Erythroblast (primary cell): ENCODE measurements around the gene SLC12A9.
"Not testable (repeated sequence)": the region's sequence is repeated elsewhere in the genome, so short reads cannot be mapped to it uniquely, and the experiment has no call there.

ENCODE experiments used
- DNase-seq, 2 experiments: peaks; one replicate each; lab custom pipeline; 2025; lab: John Stamatoyannopoulos, UW
- GATA1 ChIP-seq: IDR thresholded peaks from 2 replicates; pipeline ENCODE4 v1.6.1; 2011; ENCODE audit warnings: low read depth, mild to moderate bottlenecking, control low read depth, low read length, moderate library complexity
- POLR2A ChIP-seq: IDR thresholded peaks from 2 replicates; pipeline ENCODE4 v1.6.1; 2011; ENCODE audit warnings: mild to moderate bottlenecking, low read length

Gene SLC12A9

GRCh38 chr7:100895956-100896731 lies 43.6 kb downstream of the SLC12A9 start:
- DNase-seq = peak; percentile 81

GRCh38 chr7:100896732-100897608 lies 44.5 kb downstream of the SLC12A9 start:
- peak; percentile 54 to 73 for DNase-seq
- TF ChIP-seq GATA1 = no peak
- TF ChIP-seq POLR2A = no peak

More at GRCh38 chr7:100895956-100896731, 43.6 kb downstream of the SLC12A9 start:
- TF ChIP-seq POLR2A (peak; percentile 19), GATA1 (no peak)

GRCh38 chr7:100897772-100898454 lies 45.4 kb downstream of the SLC12A9 start:
- TF ChIP-seq GATA1 (no peak), POLR2A (no peak)
- DNase-seq = peak; percentile 51 to 61

GRCh38 chr7:100899432-100899831 lies 46.9 kb downstream of the SLC12A9 start:
- TF ChIP-seq POLR2A (no peak), GATA1 (no peak)
- DNase-seq = no peak

GRCh38 chr7:100900978-100901377 lies 48.5 kb downstream of the SLC12A9 start:
- no peak for TF ChIP-seq POLR2A
- TF ChIP-seq GATA1 = no peak
- no peak for DNase-seq

- TF ChIP-seq POLR2A (no peak), GATA1 (no peak)
- DNase-seq = no peak
Measured at GRCh38 chr7:100901921-100902332, 49.4 kb downstream of the SLC12A9 start.

GRCh38 chr7:100902638-100903037 lies 50.1 kb downstream of the SLC12A9 start:
- TF ChIP-seq POLR2A (no peak), GATA1 (no peak)
- no peak for DNase-seq

- DNase-seq = no peak
- no peak for TF ChIP-seq POLR2A
- TF ChIP-seq GATA1 = no peak
Measured at GRCh38 chr7:100908512-100908911, 56.0 kb downstream of the SLC12A9 start.

GRCh38 chr7:100910443-100910842 lies 57.9 kb downstream of the SLC12A9 start:
- not testable (repeated sequence) for DNase-seq

- no peak for TF ChIP-seq POLR2A
- TF ChIP-seq GATA1 = no peak
- DNase-seq = no peak
Measured at GRCh38 chr7:100911484-100911883, 59.0 kb downstream of the SLC12A9 start.

GRCh38 chr7:100914208-100914878 lies 61.8 kb downstream of the SLC12A9 start:
- TF ChIP-seq POLR2A = no peak
- no peak for TF ChIP-seq GATA1
- no peak for DNase-seq

- TF ChIP-seq GATA1 (no peak), POLR2A (no peak)
- no peak for DNase-seq
Measured at GRCh38 chr7:100914879-100915447, 62.5 kb downstream of the SLC12A9 start.
